ENCODE data around the gene RERE. TPM values are rescaled to one million over a fixed set of nuclear protein-coding genes. Genes with fewer than 3 reads are reported as not detected.

Gene RERE
- 17.9 TPM for polyA plus RNA-seq (2012; ENCODE audit: missing spikeins)

GRCh38 chr1:8817412-8818324 is at the start of gene RERE:
RERE (minus strand) TSS chr1:8817640.
- FAIRE-seq (peak; percentile 93), DNase-seq (ENCODE audit: insufficient read length) (peak; percentile 97)
- TF ChIP-seq POLR2A (IDR thresholded peaks at IDR 0.05; ENCODE audit: low read depth, low read length) (peak; percentile 97), TAF1 (IDR thresholded peaks at IDR 0.05; ENCODE audit: borderline replicate concordance, low read depth, low read length) (peak; percentile 81), POLR2AphosphoS5 (IDR thresholded peaks at IDR 0.05; ENCODE audit: low read depth, low read length) (peak; percentile 92)

GRCh38 chr1:8866792-8867415 is 49.5 kb upstream of the RERE start:
- no peak for DNase-seq (ENCODE audit: insufficient read length)
- peak; percentile 57 for FAIRE-seq
- peak; percentile 83 for TF ChIP-seq POLR2AphosphoS5 (IDR thresholded peaks at IDR 0.05; ENCODE audit: low read depth, low read length)
- TF ChIP-seq TAF1 (IDR thresholded peaks at IDR 0.05; ENCODE audit: borderline replicate concordance, low read depth, low read length): no peak
- peak; percentile 59; the same call in 1 of the 2 replicates for TF ChIP-seq POLR2A (IDR thresholded peaks at IDR 0.05; ENCODE audit: low read depth, low read length)

GRCh38 chr1:8866173-8866791 is 48.8 kb upstream of the RERE start:
- DNase-seq (ENCODE audit: insufficient read length) (no peak), FAIRE-seq (peak; percentile 17)
- TF ChIP-seq POLR2AphosphoS5 (IDR thresholded peaks at IDR 0.05; ENCODE audit: low read depth, low read length) (peak; percentile 72), POLR2A (IDR thresholded peaks at IDR 0.05; ENCODE audit: low read depth, low read length) (peak; percentile 49; the same call in 1 of the 2 replicates), TAF1 (IDR thresholded peaks at IDR 0.05; ENCODE audit: borderline replicate concordance, low read depth, low read length) (no peak)

- TF ChIP-seq POLR2AphosphoS5 (IDR thresholded peaks at IDR 0.05; ENCODE audit: low read depth, low read length): peak; percentile 53
- no peak for TF ChIP-seq TAF1 (IDR thresholded peaks at IDR 0.05; ENCODE audit: borderline replicate concordance, low read depth, low read length)
- TF ChIP-seq POLR2A (IDR thresholded peaks at IDR 0.05; ENCODE audit: low read depth, low read length): peak; percentile 20
- FAIRE-seq (no peak), DNase-seq (ENCODE audit: insufficient read length) (no peak)
Observed at GRCh38 chr1:8864713-8865344, 47.4 kb upstream of the RERE start.

GRCh38 chr1:8863794-8864233 is 46.4 kb upstream of the RERE start:
- FAIRE-seq (no peak), DNase-seq (ENCODE audit: insufficient read length) (no peak)
- TF ChIP-seq POLR2A (IDR thresholded peaks at IDR 0.05; ENCODE audit: low read depth, low read length) (no peak; the same call in 1 of the 2 replicates), POLR2AphosphoS5 (IDR thresholded peaks at IDR 0.05; ENCODE audit: low read depth, low read length) (peak; percentile 68; the same call in 1 of the 2 replicates), TAF1 (IDR thresholded peaks at IDR 0.05; ENCODE audit: borderline replicate concordance, low read depth, low read length) (no peak)

GRCh38 chr1:8863138-8863537 is 45.7 kb upstream of the RERE start:
- FAIRE-seq: no peak
- TF ChIP-seq POLR2A (IDR thresholded peaks at IDR 0.05; ENCODE audit: low read depth, low read length) (no peak), TAF1 (IDR thresholded peaks at IDR 0.05; ENCODE audit: borderline replicate concordance, low read depth, low read length) (no peak), POLR2AphosphoS5 (IDR thresholded peaks at IDR 0.05; ENCODE audit: low read depth, low read length) (peak; percentile 0; the same call in 1 of the 2 replicates)
- no peak for DNase-seq (ENCODE audit: insufficient read length)

- DNase-seq (ENCODE audit: insufficient read length) (no peak), FAIRE-seq (no peak)
- TF ChIP-seq TAF1 (IDR thresholded peaks at IDR 0.05; ENCODE audit: borderline replicate concordance, low read depth, low read length): no peak
- TF ChIP-seq POLR2AphosphoS5 (IDR thresholded peaks at IDR 0.05; ENCODE audit: low read depth, low read length): no peak
- TF ChIP-seq POLR2A (IDR thresholded peaks at IDR 0.05; ENCODE audit: low read depth, low read length): no peak
Observed at GRCh38 chr1:8862528-8862927, 45.1 kb upstream of the RERE start.

GRCh38 chr1:8860738-8861516 is 43.5 kb upstream of the RERE start:
- TF ChIP-seq TAF1 (IDR thresholded peaks at IDR 0.05; ENCODE audit: borderline replicate concordance, low read depth, low read length): no peak
- 0 out of 2 replicates have a peak, but pooled peaks have one; percentile 19 for TF ChIP-seq POLR2A (IDR thresholded peaks at IDR 0.05; ENCODE audit: low read depth, low read length)
- FAIRE-seq (no peak), DNase-seq (ENCODE audit: insufficient read length) (no peak)

- DNase-seq (ENCODE audit: insufficient read length): no peak
- FAIRE-seq: peak; percentile 67
Observed at GRCh38 chr1:8858888-8859706, 41.7 kb upstream of the RERE start.

More at GRCh38 chr1:8858888-8859706, 41.7 kb upstream of the RERE start:
- TF ChIP-seq TAF1 (IDR thresholded peaks at IDR 0.05; ENCODE audit: borderline replicate concordance, low read depth, low read length) (no peak), POLR2A (IDR thresholded peaks at IDR 0.05; ENCODE audit: low read depth, low read length) (peak; percentile 64), POLR2AphosphoS5 (IDR thresholded peaks at IDR 0.05; ENCODE audit: low read depth, low read length) (peak; percentile 66)
